DMS53 treated with DMSO at 0.1 percent for 48 hours (cell line): Measurements from ENCODE around the gene DRAP1.

Experiments used
- DNase-seq: peaks from one replicate; lab custom pipeline; 2025; ENCODE audit not compliant: unreplicated experiment; lab: John Stamatoyannopoulos, UW

Gene DRAP1

GRCh38 chr11:65919141-65919572 is at the start of gene DRAP1:
Gene DRAP1, plus strand, starts transcription at chr11:65919426. Its CDS starts 76 bp downstream, at chr11:65919502.
- DNase-seq: peak; percentile 95

- no peak for DNase-seq
Observed at GRCh38 chr11:65869643-65870306, 49.5 kb upstream of the DRAP1 start.

DNA sequence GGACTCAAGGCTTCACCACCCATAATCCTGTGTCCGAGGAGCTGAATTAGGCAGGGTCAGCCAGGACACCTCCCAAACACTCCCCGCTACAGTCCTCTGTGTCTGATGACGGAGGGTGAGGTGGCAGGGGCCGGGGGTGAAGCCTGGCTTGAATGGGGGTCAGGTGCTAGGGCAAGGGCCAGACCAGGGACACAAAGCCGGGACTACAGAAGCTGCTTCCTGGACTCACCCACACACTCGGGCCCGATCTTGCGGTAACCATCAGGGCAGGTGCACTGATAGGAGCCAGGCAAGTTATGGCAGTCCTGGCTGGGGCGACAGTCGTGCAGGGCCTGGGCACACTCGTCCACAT is 48.9 kb upstream of the DRAP1 start:
- no peak for DNase-seq

DNA sequence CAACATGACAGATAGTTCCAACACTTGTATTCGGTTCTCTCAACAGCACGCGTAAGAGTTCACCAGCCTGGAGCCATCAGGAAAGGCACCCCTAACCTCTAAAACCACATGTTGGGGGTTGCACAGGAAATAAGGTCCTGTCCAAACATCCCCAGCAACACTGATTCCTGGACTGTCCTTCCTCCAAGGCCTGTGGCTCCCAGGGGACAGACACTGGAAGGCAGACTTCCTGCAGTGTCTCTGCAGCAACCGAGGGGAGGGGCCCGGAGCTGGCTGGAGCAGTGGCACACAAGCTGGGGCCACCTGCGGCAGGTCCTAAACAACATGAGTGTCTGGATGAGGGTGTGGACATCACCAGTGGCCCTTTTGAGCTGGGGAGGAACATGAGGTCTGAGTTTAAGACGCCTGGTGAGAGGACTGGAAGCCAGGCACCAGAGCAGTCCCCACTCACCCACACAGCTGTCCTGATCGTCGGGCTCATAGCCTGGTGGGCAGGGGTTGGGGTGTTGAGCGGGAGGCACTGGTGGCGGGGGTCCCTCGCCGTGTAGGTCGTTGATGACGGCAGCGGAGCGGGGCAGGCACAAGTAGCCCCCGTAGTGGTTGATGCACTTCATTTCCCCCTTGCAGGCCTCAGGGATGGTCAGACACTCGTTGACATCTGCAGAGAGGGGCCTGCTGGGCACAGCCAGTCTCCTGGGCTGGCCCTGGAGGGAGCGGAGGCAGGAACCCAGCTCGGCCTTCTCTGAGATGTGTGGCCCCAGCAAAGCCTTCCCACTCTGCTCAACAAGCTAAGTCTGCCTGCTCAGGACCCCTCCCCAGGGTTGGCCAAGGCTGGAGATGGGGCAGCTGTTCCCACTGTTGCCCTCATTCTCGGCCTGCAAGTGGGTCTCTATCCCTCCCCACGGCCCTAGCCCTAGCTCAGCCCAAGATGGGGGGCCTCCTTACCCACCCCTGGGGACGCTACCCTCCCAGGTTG is 48.2 kb upstream of the DRAP1 start:
- peak; percentile 19 for DNase-seq

DNA sequence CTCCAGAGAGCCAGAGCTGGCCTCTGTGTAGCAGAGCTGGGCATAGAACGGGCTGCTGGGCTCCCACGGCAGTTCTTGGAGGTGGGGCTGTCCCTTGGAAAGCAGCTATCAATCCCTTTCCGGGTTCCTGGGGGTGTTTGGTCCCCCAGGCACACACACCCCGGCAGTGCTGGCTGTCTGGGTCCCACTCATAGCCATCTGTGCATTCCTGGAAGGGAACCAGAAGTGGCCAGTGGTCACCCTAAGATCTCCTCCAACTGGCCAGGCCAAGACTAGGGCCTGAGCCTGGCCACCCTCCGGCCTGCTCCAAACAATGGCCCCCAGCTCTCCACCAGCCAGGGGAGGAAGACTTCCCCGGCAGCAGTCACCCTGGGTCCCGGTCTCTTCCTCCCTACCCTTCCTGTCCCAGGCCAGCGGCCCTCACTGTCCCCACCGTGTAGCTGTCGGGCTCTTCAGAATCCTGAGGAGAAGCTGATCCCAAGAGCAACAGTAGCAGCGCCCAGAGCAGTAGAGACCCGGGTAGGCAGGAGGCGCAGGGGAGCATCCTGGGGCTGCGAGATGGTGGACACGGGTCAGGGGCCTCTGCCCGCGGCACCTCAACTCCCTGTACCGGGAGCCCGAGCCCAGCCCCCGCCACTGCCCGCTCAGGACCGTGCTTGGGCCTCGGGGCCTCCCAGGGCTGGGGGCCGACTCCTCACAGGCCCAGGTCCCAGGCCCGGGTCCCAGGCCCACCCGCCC is 47.2 kb upstream of the DRAP1 start:
- no peak for DNase-seq

GRCh38 chr11:65872586-65873317 is 46.5 kb upstream of the DRAP1 start, which contains the start of gene EFEMP2:
Gene EFEMP2, minus strand, starts transcription at chr11:65872800. Its CDS starts 446 bp downstream, at chr11:65872354.
- DNase-seq: no peak

- peak; percentile 80 for DNase-seq
Observed at GRCh38 chr11:65873318-65874156, 45.7 kb upstream of the DRAP1 start.

- no peak for DNase-seq
Observed at GRCh38 chr11:65879617-65880016, 39.6 kb upstream of the DRAP1 start, which contains the start of gene CTSW. Gene CTSW, plus strand, starts transcription at chr11:65879837. Its CDS starts 18 bp downstream, at chr11:65879855.

DNA sequence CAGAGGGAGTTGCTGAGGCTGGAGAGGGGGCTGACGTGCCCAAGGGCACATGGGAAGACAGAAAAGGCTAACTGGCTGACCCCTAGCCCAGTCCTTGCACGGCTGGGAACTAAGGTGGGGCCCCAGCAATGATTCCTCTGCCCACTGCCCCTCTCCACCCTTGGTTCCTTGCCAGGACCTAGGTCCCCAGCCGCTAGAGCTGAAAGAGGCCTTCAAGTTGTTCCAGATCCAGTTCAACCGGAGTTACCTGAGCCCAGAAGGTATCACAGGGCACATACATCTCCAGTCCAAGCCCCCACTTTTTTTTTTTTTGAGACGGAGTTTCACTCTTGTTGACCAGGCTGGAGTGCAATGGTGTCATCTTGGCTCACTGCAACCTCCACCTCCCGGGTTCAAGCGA is 39.2 kb upstream of the DRAP1 start:
- DNase-seq: no peak

GRCh38 chr11:65880844-65881421 is 38.3 kb upstream of the DRAP1 start:
- no peak for DNase-seq

DNA sequence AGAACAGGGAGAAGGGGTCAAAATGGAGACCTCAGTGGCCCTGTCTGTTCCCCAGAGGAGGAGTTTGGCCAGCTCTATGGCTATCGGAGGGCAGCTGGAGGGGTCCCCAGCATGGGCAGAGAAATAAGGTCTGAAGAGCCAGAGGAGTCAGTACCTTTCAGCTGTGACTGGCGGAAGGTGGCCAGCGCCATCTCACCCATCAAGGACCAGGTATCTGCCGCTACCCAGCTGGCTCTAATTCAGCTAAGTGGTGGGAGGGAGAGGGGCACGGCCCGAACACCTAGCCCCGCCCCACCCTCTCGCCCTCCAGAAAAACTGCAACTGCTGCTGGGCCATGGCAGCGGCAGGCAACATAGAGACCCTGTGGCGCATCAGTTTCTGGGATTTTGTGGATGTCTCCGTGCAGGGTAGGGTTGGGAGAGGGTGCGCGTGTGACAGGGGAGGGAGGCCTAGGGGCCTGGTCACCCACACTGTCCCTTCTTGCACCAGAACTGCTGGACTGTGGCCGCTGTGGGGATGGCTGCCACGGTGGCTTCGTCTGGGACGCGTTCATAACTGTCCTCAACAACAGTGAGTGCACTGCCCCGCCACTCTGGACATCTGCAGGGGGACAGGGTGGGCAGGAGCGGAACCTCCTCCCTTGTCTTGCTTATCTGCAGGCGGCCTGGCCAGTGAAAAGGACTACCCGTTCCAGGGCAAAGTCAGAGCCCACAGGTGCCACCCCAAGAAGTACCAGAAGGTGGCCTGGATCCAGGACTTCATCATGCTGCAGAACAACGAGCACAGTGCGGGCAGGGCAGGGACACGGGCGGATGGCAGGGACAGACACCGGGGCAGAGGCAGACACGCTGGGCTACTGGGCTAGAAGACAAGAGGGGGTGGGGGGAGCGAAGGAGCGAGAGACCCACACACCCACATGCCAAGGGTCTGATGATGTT is 36.8 kb upstream of the DRAP1 start:
- DNase-seq: no peak

DNA sequence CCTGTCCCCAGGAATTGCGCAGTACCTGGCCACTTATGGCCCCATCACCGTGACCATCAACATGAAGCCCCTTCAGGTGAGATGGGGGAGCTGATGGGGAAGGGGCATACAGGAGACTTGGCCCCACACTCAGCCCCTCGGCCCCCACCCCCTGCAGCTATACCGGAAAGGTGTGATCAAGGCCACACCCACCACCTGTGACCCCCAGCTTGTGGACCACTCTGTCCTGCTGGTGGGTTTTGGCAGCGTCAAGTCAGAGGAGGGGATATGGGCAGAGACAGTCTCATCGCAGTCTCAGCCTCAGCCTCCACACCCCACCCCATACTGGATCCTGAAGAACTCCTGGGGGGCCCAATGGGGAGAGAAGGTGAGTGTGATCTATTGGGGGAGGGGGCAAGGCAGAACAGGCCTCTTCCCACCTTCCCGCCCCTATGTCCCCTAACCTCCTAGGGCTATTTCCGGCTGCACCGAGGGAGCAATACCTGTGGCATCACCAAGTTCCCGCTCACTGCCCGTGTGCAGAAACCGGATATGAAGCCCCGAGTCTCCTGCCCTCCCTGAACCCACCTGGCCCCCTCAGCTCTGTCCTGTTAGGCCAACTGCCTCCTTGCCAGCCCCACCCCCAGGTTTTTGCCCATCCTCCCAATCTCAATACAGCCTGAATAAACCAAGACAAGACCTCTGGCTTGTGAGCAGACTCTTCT is 36.0 kb upstream of the DRAP1 start:
- DNase-seq: no peak

DNA sequence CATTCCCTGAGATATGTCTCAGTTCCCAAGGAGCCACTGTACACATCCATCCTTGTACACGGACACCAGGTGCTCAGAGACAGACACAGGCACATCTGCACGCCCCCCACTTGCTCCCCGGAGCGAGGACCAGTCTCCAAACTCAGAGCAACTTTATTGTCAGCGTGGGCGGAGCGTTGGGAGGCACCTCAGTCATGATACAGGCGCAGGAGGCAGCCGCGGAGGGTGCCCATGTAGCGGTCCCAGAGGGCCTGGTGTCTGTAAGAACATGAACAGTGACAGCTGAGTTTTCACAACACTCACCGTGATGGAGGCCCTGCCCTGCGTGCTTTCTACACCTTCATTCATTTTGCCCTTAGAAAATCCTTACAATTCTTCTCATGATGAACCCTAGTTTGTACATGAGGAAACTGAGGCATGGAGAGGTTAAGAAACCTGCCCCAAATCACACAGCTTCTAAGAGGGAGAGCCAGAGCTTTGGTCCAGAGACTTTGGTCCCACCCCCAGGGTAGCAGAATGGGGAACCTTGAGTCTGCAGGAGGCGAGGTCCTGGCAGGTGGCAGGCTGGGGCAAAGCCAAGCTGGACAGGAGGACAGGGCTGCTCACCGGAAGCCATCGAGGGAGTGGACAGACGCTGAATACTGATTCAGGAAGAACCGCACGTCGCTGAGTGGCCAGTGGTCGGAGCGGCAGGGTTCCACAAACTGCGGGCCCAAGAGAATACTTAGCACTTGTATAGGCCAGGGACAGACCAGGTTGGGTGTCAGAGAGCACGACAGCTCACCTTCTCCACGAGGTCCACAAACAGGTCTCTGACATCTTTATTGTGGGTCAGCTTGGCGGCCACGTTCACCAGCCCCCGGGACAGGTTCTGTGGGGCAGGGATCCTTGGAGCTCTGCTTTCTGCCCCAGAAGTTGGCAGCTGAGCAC is 35.2 kb upstream of the DRAP1 start:
- no peak for DNase-seq

- DNase-seq: peak; percentile 50
Observed at GRCh38 chr11:65884716-65885092, 34.5 kb upstream of the DRAP1 start.

GRCh38 chr11:65885231-65885630 is 34.0 kb upstream of the DRAP1 start:
- DNase-seq: no peak

DNA sequence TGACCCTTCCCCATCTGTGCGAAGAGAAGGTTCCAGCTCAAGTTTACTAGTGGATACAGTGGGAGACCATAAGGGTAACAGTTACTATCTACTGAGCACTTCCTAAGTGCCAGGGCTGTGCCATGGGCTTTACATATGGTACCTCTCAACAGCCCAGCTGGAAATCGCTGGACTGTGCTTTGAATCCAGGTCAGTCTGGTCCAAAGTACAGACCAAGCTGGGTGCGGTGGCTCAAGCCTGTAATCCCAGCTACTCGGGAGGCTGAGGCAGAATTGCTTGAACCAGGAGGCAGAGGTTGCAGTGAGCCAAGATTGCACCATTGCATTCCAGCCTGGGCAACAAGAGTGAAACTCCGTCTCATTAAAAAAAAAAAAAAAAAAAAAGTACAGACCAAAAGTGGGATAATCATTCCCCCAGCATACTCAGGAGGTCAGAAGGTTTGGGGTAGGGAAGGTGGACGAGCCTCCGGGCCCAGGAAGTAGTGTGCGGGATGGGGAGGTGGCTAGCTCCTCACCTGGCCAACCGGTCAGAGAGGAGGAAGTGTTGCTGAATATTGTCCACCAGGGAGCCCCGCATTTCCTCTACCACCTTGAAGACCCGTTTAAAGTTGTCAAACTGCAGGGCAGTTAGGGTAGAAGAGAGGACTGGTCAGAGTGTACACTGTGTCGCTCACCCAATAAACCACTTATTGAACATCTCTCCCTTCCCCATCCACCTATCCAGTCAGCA is 33.3 kb upstream of the DRAP1 start:
- DNase-seq: no peak
